Thyroid gland (tissue), 4 donors: ENCODE results near the gene MMAB.

ENCODE experiments used
- CTCF ChIP-seq, 6 experiments: fragments of 200-600 bp in 3 of 6; fragments of 450-650 bp in 3 of 6; sonication (generic) in 3 of 6; IDR thresholded peaks; one replicate each; pipeline ENCODE4 v1.5.1; 2016 to 2019; ENCODE audit warnings: antibody characterized with exemption in 6 of 6, mild to moderate bottlenecking in 2 of 6, inconsistent platforms in 1 of 6, moderate library complexity in 1 of 6
- POLR2A ChIP-seq, 2 donors: fragments of 450-650 bp; IDR thresholded peaks; one replicate each; pipeline ENCODE4 v1.6.1; 2017; ENCODE audit warnings: antibody characterized with exemption in 2 of 2, mild to moderate bottlenecking in 2 of 2, moderate library complexity in 1 of 2

- TF ChIP-seq CTCF (IDR thresholded peaks at IDR 0.05) (no peak), POLR2A (IDR thresholded peaks at IDR 0.05) (peak in 1 of 2 donors; percentile 6)
Measured at GRCh38 chr12:109581856-109582255, 8.6 kb upstream of the MMAB start.
